ENCODE measurements around the gene TEX28. TPM values are rescaled to one million over a fixed set of nuclear protein-coding genes. Genes with fewer than 3 reads are reported as not detected.

Gene TEX28
- total RNA-seq, 1 experiment from 2014 or later, result not detected

- H3K4me3 ChIP-seq, result no peak overlapping the region
- H3K9me3 ChIP-seq (ENCODE audit: insufficient read depth, low read depth), result no peaks in the 10 kb centered on the region
- H4K20me1 ChIP-seq (ENCODE audit: insufficient read depth), result no peaks in the 10 kb centered on the region
- ChIA-PET POLR2A (ENCODE audit: unreplicated experiment) (no interaction called here), CTCF (no interaction called here)
- no peak for DNase-seq
- H3K79me2 ChIP-seq (ENCODE audit: low read depth), result no peaks in the 10 kb centered on the region
- no peaks in the 10 kb centered on the region for H3K9me2 ChIP-seq (ENCODE audit: insufficient read depth)
- no peaks in the 10 kb centered on the region for H3K27me3 ChIP-seq (ENCODE audit: insufficient read depth, low read depth)
- H3K4me1 ChIP-seq (replicated peaks; ENCODE audit: insufficient read depth), result no peaks in the 10 kb centered on the region
- no peak overlapping the region for H3K27ac ChIP-seq
- no TSS peak for BruUV-seq (replicated peaks)
- H3K36me3 ChIP-seq (ENCODE audit: low read depth), result no peaks in the 10 kb centered on the region
- intact Hi-C loops (cut with micrococcal nuclease; ENCODE audit: unreplicated experiment), result no loop called here
- H3F3A ChIP-seq (ENCODE audit: insufficient read depth, low read depth), result no peaks in the 10 kb centered on the region
- H3K4me2 ChIP-seq, result no peak overlapping the region
- H2AFZ ChIP-seq, result no peak overlapping the region
- TF ChIP-seq CTCF (conservative IDR thresholded peaks at IDR 0.05) (no peak), EZH2 (IDR thresholded peaks at IDR 0.05; ENCODE audit: low read depth) (no peak)
Observed at GRCh38 chrX:154332561-154332960, 37.6 kb upstream of the TEX28 start.

- CTCF ChIA-PET, result no interaction called here
- BruUV-seq (replicated peaks), result no TSS peak
- intact Hi-C loops (cut with micrococcal nuclease; ENCODE audit: unreplicated experiment), result no loop called here
Observed at GRCh38 chrX:154329294-154329693, 34.4 kb upstream of the TEX28 start.

DNA sequence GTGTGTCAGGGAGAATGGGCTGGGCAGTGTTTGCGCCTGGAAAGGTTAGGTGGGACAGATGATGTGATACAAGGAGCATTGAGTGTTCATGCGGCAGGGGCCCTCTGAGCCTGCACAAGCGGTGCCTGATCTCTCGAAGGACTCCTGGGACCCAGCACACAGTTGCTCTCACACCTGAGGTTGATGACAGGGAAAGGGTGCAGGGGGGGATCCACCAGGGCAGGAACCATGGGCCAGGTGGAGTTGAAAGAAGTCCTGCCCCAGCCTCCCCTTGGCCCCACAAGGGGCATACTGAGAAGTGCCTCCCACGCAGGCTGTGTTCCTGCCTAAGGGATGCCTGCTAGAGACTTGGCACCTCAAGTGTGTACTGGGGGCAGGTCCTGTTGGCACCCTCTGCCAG lies 33.7 kb upstream of the TEX28 start:
- H3K9me2 ChIP-seq (ENCODE audit: insufficient read depth), result no peaks in the 10 kb centered on the region
- CTCF ChIA-PET, result no interaction called here
- DNase-seq, result no peak

More at GRCh38 chrX:154329294-154329693, 34.4 kb upstream of the TEX28 start:
- no peaks in the 10 kb centered on the region for H3K4me1 ChIP-seq (replicated peaks; ENCODE audit: insufficient read depth)
- no peak overlapping the region for H2AFZ ChIP-seq
- no peaks in the 10 kb centered on the region for H3K36me3 ChIP-seq (ENCODE audit: low read depth)
- H3K4me3 ChIP-seq, result no peak overlapping the region
- POLR2A ChIA-PET (ENCODE audit: unreplicated experiment), result no interaction called here
- no peaks in the 10 kb centered on the region for H3K9me3 ChIP-seq (ENCODE audit: insufficient read depth, low read depth)
- DNase-seq, result no peak
- peaks cover 20% of the 10 kb centered on the region for H3K27me3 ChIP-seq (ENCODE audit: insufficient read depth, low read depth)
- TF ChIP-seq CTCF (conservative IDR thresholded peaks at IDR 0.05), result no peak
- TF ChIP-seq EZH2 (IDR thresholded peaks at IDR 0.05; ENCODE audit: low read depth), result no peak
- no peaks in the 10 kb centered on the region for H4K20me1 ChIP-seq (ENCODE audit: insufficient read depth)
- H3K4me2 ChIP-seq, result no peak overlapping the region
- H3K27ac ChIP-seq, result no peak overlapping the region
- no peaks in the 10 kb centered on the region for H3K9me2 ChIP-seq (ENCODE audit: insufficient read depth)
- no peaks in the 10 kb centered on the region for H3F3A ChIP-seq (ENCODE audit: insufficient read depth, low read depth)
- H3K79me2 ChIP-seq (ENCODE audit: low read depth), result no peaks in the 10 kb centered on the region

More for the DNA sequence above, 33.7 kb upstream of the TEX28 start:
- H3K27me3 ChIP-seq (ENCODE audit: insufficient read depth, low read depth), result peaks cover 27% of the 10 kb centered on the region
- no peak overlapping the region for H3K27ac ChIP-seq
- no peak overlapping the region for H3K4me2 ChIP-seq
- TF ChIP-seq EZH2 (IDR thresholded peaks at IDR 0.05; ENCODE audit: low read depth) (no peak), CTCF (conservative IDR thresholded peaks at IDR 0.05) (no peak)
- H4K20me1 ChIP-seq (ENCODE audit: insufficient read depth), result no peaks in the 10 kb centered on the region
- intact Hi-C loops (cut with micrococcal nuclease; ENCODE audit: unreplicated experiment), result no loop called here
- H2AFZ ChIP-seq, result no peak overlapping the region
- H3K9me3 ChIP-seq (ENCODE audit: insufficient read depth, low read depth), result no peaks in the 10 kb centered on the region
- H3F3A ChIP-seq (ENCODE audit: insufficient read depth, low read depth), result no peaks in the 10 kb centered on the region
- POLR2A ChIA-PET (ENCODE audit: unreplicated experiment), result no interaction called here
- no peak overlapping the region for H3K4me3 ChIP-seq
- H3K36me3 ChIP-seq (ENCODE audit: low read depth), result no peaks in the 10 kb centered on the region
- no TSS peak for BruUV-seq (replicated peaks)
- no peaks in the 10 kb centered on the region for H3K4me1 ChIP-seq (replicated peaks; ENCODE audit: insufficient read depth)
- no peaks in the 10 kb centered on the region for H3K79me2 ChIP-seq (ENCODE audit: low read depth)
